ENCODE measurements around the gene PLCB3.

The PLCB3 gene

DNA sequence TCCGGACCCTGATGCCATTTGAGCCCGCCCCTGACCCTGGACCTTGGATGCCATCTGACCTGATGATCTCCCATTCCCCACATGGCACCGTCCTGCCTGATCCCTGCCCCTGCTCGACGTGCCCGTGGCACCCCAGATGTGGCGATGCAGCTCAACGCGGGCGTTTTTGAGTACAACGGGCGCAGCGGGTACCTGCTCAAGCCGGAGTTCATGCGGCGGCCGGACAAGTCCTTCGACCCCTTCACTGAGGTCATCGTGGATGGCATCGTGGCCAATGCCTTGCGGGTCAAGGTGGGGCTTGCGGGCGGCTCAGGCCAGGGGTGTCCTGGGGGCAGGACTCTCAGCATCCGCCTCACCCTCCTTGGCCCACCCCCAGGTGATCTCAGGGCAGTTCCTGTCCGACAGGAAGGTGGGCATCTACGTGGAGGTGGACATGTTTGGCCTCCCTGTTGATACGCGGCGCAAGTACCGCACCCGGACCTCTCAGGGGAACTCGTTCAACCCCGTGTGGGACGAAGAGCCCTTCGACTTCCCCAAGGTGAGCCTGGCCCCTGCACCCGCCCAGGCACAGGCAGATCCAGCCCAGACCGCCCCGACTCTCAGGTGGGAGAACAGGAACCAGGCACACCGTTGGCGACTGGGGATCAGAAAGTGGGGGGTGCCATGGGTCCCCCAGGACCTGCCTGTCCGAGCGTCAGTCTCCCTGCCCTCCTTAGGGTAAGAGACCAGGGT is 11.1 kb downstream of the PLCB3 start:
- Histone ChIP-seq H3K4me2 (no peak overlapping the region), H3K79me2 (ENCODE audit: insufficient read depth, low read depth) (no peaks in the 10 kb centered on the region), H3K27me3 (ENCODE audit: insufficient read depth, low read depth) (no peaks in the 10 kb centered on the region), H3K36me3 (ENCODE audit: insufficient read depth) (no peaks in the 10 kb centered on the region), H2AFZ (ENCODE audit: low read depth) (no peak overlapping the region), H3K4me3 (IDR thresholded peaks at IDR 0.05; ENCODE audit: insufficient read depth, low read depth, low read length) (no peak overlapping the region), H3K27ac (no peak overlapping the region), H3K9ac (no peak overlapping the region), H3K4me1 (ENCODE audit: low read depth, poor library complexity, severe bottlenecking) (no peaks in the 10 kb centered on the region), H4K20me1 (ENCODE audit: insufficient read depth) (no peaks in the 10 kb centered on the region)
- TF ChIP-seq CTCF (conservative IDR thresholded peaks at IDR 0.05; ENCODE audit: low read depth, low read length) = no peak

DNA sequence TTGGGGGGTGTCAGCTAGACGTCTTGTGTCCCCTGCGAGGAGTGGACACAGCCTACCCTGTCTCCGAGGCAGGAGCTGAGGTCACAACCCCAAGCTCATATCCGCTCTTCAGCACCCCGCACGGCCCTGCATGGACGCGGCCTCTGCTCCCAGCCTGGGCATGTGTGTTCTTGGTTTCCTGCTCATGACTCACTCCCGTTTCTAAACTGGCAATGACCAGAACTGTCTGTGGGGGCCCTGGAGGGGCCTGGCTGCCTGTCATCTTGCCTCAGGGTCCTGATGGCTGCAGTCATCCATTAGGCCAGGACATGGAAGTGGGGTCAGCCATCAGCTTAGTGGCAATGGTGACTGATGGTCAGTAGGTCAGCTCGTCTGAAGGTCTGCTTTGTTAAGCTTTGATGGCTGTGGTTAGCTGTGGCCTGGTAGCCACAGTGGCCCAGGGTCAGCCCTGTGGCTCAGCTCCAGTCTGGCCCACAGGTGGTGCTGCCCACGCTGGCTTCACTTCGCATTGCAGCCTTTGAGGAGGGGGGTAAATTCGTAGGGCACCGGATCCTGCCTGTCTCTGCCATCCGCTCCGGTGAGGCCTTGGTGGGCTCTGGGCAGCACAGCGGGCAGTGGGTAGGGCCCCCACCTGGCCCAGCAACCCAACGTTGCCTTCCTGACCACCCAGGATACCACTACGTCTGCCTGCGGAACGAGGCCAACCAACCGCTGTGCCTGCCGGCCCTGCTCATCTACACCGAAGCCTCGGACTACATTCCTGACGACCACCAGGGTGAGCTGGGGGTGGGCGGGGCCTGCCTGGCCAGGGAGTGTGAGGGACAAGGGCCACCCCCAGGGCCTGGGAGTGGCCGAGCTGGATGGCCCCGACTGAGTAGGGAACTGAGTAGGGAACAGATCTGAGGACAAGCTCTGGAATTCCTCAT is 12.0 kb downstream of the PLCB3 start:
- peaks cover 3% of the 10 kb centered on the region for H3K4me1 ChIP-seq (ENCODE audit: low read depth, poor library complexity, severe bottlenecking)
- no peaks in the 10 kb centered on the region for H3K79me2 ChIP-seq (ENCODE audit: insufficient read depth, low read depth)
- no peak overlapping the region for H3K9ac ChIP-seq
- H3K27ac ChIP-seq = no peak overlapping the region
- H4K20me1 ChIP-seq (ENCODE audit: insufficient read depth) = no peaks in the 10 kb centered on the region
- no peak overlapping the region for H3K4me3 ChIP-seq (IDR thresholded peaks at IDR 0.05; ENCODE audit: insufficient read depth, low read depth, low read length)
- no peak overlapping the region for H2AFZ ChIP-seq (ENCODE audit: low read depth)
- no peaks in the 10 kb centered on the region for H3K27me3 ChIP-seq (ENCODE audit: insufficient read depth, low read depth)
- TF ChIP-seq CTCF (conservative IDR thresholded peaks at IDR 0.05; ENCODE audit: low read depth, low read length) = no peak
- H3K4me2 ChIP-seq = no peak overlapping the region
- H3K36me3 ChIP-seq (ENCODE audit: insufficient read depth) = no peaks in the 10 kb centered on the region

GRCh38 chr11:64263947-64264317 is 12.6 kb downstream of the PLCB3 start:
- no peak overlapping the region for H3K4me3 ChIP-seq (IDR thresholded peaks at IDR 0.05; ENCODE audit: insufficient read depth, low read depth, low read length)
- H3K4me1 ChIP-seq (ENCODE audit: low read depth, poor library complexity, severe bottlenecking) = peaks cover 9% of the 10 kb centered on the region
- no peaks in the 10 kb centered on the region for H3K36me3 ChIP-seq (ENCODE audit: insufficient read depth)
- no peak for TF ChIP-seq CTCF (conservative IDR thresholded peaks at IDR 0.05; ENCODE audit: low read depth, low read length)
- H3K79me2 ChIP-seq (ENCODE audit: insufficient read depth, low read depth) = no peaks in the 10 kb centered on the region
- no peak overlapping the region for H3K9ac ChIP-seq
- no peaks in the 10 kb centered on the region for H3K27me3 ChIP-seq (ENCODE audit: insufficient read depth, low read depth)
- no peaks in the 10 kb centered on the region for H4K20me1 ChIP-seq (ENCODE audit: insufficient read depth)
- no peak overlapping the region for H3K4me2 ChIP-seq
- H3K27ac ChIP-seq = no peak overlapping the region
- H2AFZ ChIP-seq (ENCODE audit: low read depth) = no peak overlapping the region

GRCh38 chr11:64264371-64264852 is 13.1 kb downstream of the PLCB3 start:
- H3K4me1 ChIP-seq (ENCODE audit: low read depth, poor library complexity, severe bottlenecking) = peaks cover 9% of the 10 kb centered on the region
- H2AFZ ChIP-seq (ENCODE audit: low read depth) = no peak overlapping the region
- no peaks in the 10 kb centered on the region for H4K20me1 ChIP-seq (ENCODE audit: insufficient read depth)
- no peaks in the 10 kb centered on the region for H3K27me3 ChIP-seq (ENCODE audit: insufficient read depth, low read depth)
- no peaks in the 10 kb centered on the region for H3K79me2 ChIP-seq (ENCODE audit: insufficient read depth, low read depth)
- H3K9ac ChIP-seq = no peak overlapping the region
- H3K4me3 ChIP-seq (IDR thresholded peaks at IDR 0.05; ENCODE audit: insufficient read depth, low read depth, low read length) = no peak overlapping the region
- no peak for TF ChIP-seq CTCF (conservative IDR thresholded peaks at IDR 0.05; ENCODE audit: low read depth, low read length)
- no peaks in the 10 kb centered on the region for H3K36me3 ChIP-seq (ENCODE audit: insufficient read depth)
- H3K4me2 ChIP-seq = no peak overlapping the region
- no peak overlapping the region for H3K27ac ChIP-seq
